A673 (cell line): Measurements from ENCODE around the gene CDH4.

Source experiments
- CTCF ChIP-seq: fragments of 300-800, 200-600 bp; sonication (generic); conservative IDR thresholded peaks from 2 replicates; pipeline ENCODE4 v1.5.1; 2017; ENCODE audit warnings: low read depth, mild to moderate bottlenecking, antibody characterized with exemption, low read length, moderate library complexity, mixed read lengths
- EZH2 ChIP-seq: fragments of 200-600 bp; sonication (generic); IDR thresholded peaks from 2 replicates; pipeline ENCODE4 v1.6.1; 2017; ENCODE audit warnings: borderline replicate concordance, low read depth, mild to moderate bottlenecking, mixed read lengths, antibody characterized with exemption, low read length; ENCODE audit not compliant: poor library complexity, severe bottlenecking

DNA sequence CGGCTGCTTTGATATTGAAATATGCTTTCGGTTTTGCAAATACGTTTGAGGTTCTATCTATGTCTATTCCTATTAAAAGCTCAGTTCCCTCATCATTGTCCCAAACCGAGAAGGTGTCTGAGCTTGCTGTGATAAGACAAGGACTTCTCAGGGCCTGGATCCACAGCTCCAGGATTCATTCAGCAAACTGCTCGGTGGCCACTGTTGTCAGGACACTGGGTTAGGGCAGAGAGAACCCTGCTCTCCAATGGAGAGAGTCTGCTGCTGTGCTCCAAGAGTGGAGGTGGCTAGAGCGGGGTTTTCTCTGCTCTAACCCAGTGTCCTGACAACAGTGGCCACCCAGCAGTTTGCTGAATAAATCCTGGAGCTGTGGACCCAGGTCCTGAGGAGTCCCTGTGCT is 198.5 kb downstream of the CDH4 start:
- TF ChIP-seq CTCF: no peak
- no peak for TF ChIP-seq EZH2
